ENCODE data around the gene SYT1.

SYT1 gene

GRCh38 chr12:79238246-79238645, 373.7 kb downstream of the SYT1 start:
- H3K4me3 Mint-ChIP-seq = no peak overlapping the region
- no peak for DNase-seq
- H3K27me3 Mint-ChIP-seq = no peaks in the 10 kb centered on the region
- H3K27ac Mint-ChIP-seq = no peak overlapping the region
- no peaks in the 10 kb centered on the region for H3K4me1 Mint-ChIP-seq
- peaks cover 6% of the 10 kb centered on the region for H3K9me3 Mint-ChIP-seq
- CTCF ChIA-PET = no interaction called here
- H3K36me3 Mint-ChIP-seq = no peaks in the 10 kb centered on the region

GRCh38 chr12:79247494-79247893, 382.9 kb downstream of the SYT1 start:
- H3K27me3 Mint-ChIP-seq = no peaks in the 10 kb centered on the region
- no peaks in the 10 kb centered on the region for H3K36me3 Mint-ChIP-seq
- no peak for DNase-seq
- CTCF ChIA-PET = no interaction called here
- no peak overlapping the region for H3K4me3 Mint-ChIP-seq
- H3K9me3 Mint-ChIP-seq = peaks cover 12% of the 10 kb centered on the region
- no peaks in the 10 kb centered on the region for H3K4me1 Mint-ChIP-seq
- H3K27ac Mint-ChIP-seq = no peak overlapping the region

GRCh38 chr12:79250186-79250585, 385.6 kb downstream of the SYT1 start:
- Mint-ChIP-seq H3K36me3 (no peaks in the 10 kb centered on the region), H3K27ac (no peak overlapping the region), H3K9me3 (peaks cover 12% of the 10 kb centered on the region), H3K4me3 (no peak overlapping the region), H3K27me3 (no peaks in the 10 kb centered on the region), H3K4me1 (no peaks in the 10 kb centered on the region)
- CTCF ChIA-PET = no interaction called here
- DNase-seq = no peak

GRCh38 chr12:79250960-79251755, 386.6 kb downstream of the SYT1 start:
- no peak for DNase-seq
- Mint-ChIP-seq H3K27ac (no peak overlapping the region), H3K4me1 (no peaks in the 10 kb centered on the region), H3K9me3 (peaks cover 12% of the 10 kb centered on the region), H3K36me3 (no peaks in the 10 kb centered on the region), H3K4me3 (no peak overlapping the region), H3K27me3 (no peaks in the 10 kb centered on the region)
- CTCF ChIA-PET = no interaction called here

GRCh38 chr12:79252358-79253075, 387.9 kb downstream of the SYT1 start:
- CTCF ChIA-PET = no interaction called here
- Mint-ChIP-seq H3K27ac (no peak overlapping the region), H3K4me1 (no peaks in the 10 kb centered on the region), H3K4me3 (no peak overlapping the region), H3K36me3 (no peaks in the 10 kb centered on the region), H3K27me3 (no peaks in the 10 kb centered on the region), H3K9me3 (peaks cover 12% of the 10 kb centered on the region)
- DNase-seq = no peak

- Mint-ChIP-seq H3K36me3 (no peaks in the 10 kb centered on the region), H3K27ac (no peak overlapping the region), H3K9me3 (peaks cover 12% of the 10 kb centered on the region), H3K27me3 (no peaks in the 10 kb centered on the region), H3K4me3 (no peak overlapping the region), H3K4me1 (no peaks in the 10 kb centered on the region)
- no peak for DNase-seq
- CTCF ChIA-PET = no interaction called here
Measured at GRCh38 chr12:79255288-79255687, 390.7 kb downstream of the SYT1 start.

GRCh38 chr12:79260923-79261322, 396.3 kb downstream of the SYT1 start:
- DNase-seq = no peak
- H3K27ac Mint-ChIP-seq = no peak overlapping the region
- no peaks in the 10 kb centered on the region for H3K36me3 Mint-ChIP-seq
- H3K4me3 Mint-ChIP-seq = no peak overlapping the region
- H3K4me1 Mint-ChIP-seq = no peaks in the 10 kb centered on the region
- CTCF ChIA-PET = no interaction called here
- H3K27me3 Mint-ChIP-seq = no peaks in the 10 kb centered on the region
- peaks cover 2% of the 10 kb centered on the region for H3K9me3 Mint-ChIP-seq

- no peaks in the 10 kb centered on the region for H3K27me3 Mint-ChIP-seq
- no peaks in the 10 kb centered on the region for H3K36me3 Mint-ChIP-seq
- peaks cover 2% of the 10 kb centered on the region for H3K9me3 Mint-ChIP-seq
- H3K4me1 Mint-ChIP-seq = no peaks in the 10 kb centered on the region
- CTCF ChIA-PET = no interaction called here
- DNase-seq = no peak
- H3K4me3 Mint-ChIP-seq = no peak overlapping the region
- H3K27ac Mint-ChIP-seq = no peak overlapping the region
Measured at GRCh38 chr12:79262938-79263337, 398.4 kb downstream of the SYT1 start.

GRCh38 chr12:79266343-79267144, 402.0 kb downstream of the SYT1 start:
- H3K9me3 Mint-ChIP-seq = no peaks in the 10 kb centered on the region
- no peak for DNase-seq
- no peaks in the 10 kb centered on the region for H3K36me3 Mint-ChIP-seq
- no peaks in the 10 kb centered on the region for H3K27me3 Mint-ChIP-seq
- no peaks in the 10 kb centered on the region for H3K4me1 Mint-ChIP-seq
- CTCF ChIA-PET = no interaction called here
- H3K27ac Mint-ChIP-seq = no peak overlapping the region
- H3K4me3 Mint-ChIP-seq = no peak overlapping the region

GRCh38 chr12:79267580-79267979, 403.0 kb downstream of the SYT1 start:
- H3K27ac Mint-ChIP-seq = no peak overlapping the region
- DNase-seq = no peak
- no peak overlapping the region for H3K4me3 Mint-ChIP-seq
- CTCF ChIA-PET = no interaction called here
- no peaks in the 10 kb centered on the region for H3K36me3 Mint-ChIP-seq
- no peaks in the 10 kb centered on the region for H3K4me1 Mint-ChIP-seq
- peaks cover 2% of the 10 kb centered on the region for H3K9me3 Mint-ChIP-seq
- no peaks in the 10 kb centered on the region for H3K27me3 Mint-ChIP-seq

- DNase-seq = no peak
- CTCF ChIA-PET = no interaction called here
- Mint-ChIP-seq H3K36me3 (no peaks in the 10 kb centered on the region), H3K27ac (no peak overlapping the region), H3K4me1 (no peaks in the 10 kb centered on the region), H3K4me3 (no peak overlapping the region), H3K9me3 (peaks cover 13% of the 10 kb centered on the region), H3K27me3 (no peaks in the 10 kb centered on the region)
Measured at GRCh38 chr12:79274501-79275064, 410.0 kb downstream of the SYT1 start.

- no peak overlapping the region for H3K4me3 Mint-ChIP-seq
- H3K36me3 Mint-ChIP-seq = no peaks in the 10 kb centered on the region
- H3K27ac Mint-ChIP-seq = no peak overlapping the region
- H3K9me3 Mint-ChIP-seq = peaks cover 13% of the 10 kb centered on the region
- no peaks in the 10 kb centered on the region for H3K4me1 Mint-ChIP-seq
- H3K27me3 Mint-ChIP-seq = no peaks in the 10 kb centered on the region
- no peak for DNase-seq
- CTCF ChIA-PET = no interaction called here
Measured at GRCh38 chr12:79275631-79276030, 411.1 kb downstream of the SYT1 start.

GRCh38 chr12:79283364-79283763, 418.8 kb downstream of the SYT1 start:
- Mint-ChIP-seq H3K27ac (no peak overlapping the region), H3K27me3 (no peaks in the 10 kb centered on the region), H3K4me1 (no peaks in the 10 kb centered on the region), H3K36me3 (no peaks in the 10 kb centered on the region), H3K9me3 (peaks cover 3% of the 10 kb centered on the region), H3K4me3 (no peak overlapping the region)
- no peak for DNase-seq
- CTCF ChIA-PET = no interaction called here

GRCh38 chr12:79288911-79289310, 424.3 kb downstream of the SYT1 start:
- Mint-ChIP-seq H3K4me3 (no peak overlapping the region), H3K27me3 (no peaks in the 10 kb centered on the region), H3K9me3 (peaks cover 3% of the 10 kb centered on the region), H3K36me3 (no peaks in the 10 kb centered on the region), H3K27ac (no peak overlapping the region), H3K4me1 (no peaks in the 10 kb centered on the region)
- no peak for DNase-seq
- CTCF ChIA-PET = no interaction called here
